Ovary (tissue), 3 donors: ENCODE data around the gene ISLR2.

ENCODE experiments used
- CTCF ChIP-seq, 3 donors: fragments of 450-650 bp in 2 of 3; fragments of 200-600 bp in 1 of 3; IDR thresholded peaks; one replicate each; pipeline versions ENCODE4 v1.5.1 to v1.8.0; 2016 to 2022; ENCODE audit warnings: antibody characterized with exemption in 3 of 3, mild to moderate bottlenecking in 1 of 3
- EP300 ChIP-seq: sonication (generic); formaldehyde crosslinking; IDR thresholded peaks from one replicate; pipeline ENCODE4 v1.6.1; 2017; ENCODE audit warnings: antibody characterized with exemption
- POLR2A ChIP-seq: fragments of 450-650 bp; IDR thresholded peaks from one replicate; pipeline ENCODE4 v1.6.1; 2017; ENCODE audit warnings: antibody characterized with exemption, mild to moderate bottlenecking, moderate library complexity
- donor health status: DM: no; HTN: no; CAD: no.

DNA sequence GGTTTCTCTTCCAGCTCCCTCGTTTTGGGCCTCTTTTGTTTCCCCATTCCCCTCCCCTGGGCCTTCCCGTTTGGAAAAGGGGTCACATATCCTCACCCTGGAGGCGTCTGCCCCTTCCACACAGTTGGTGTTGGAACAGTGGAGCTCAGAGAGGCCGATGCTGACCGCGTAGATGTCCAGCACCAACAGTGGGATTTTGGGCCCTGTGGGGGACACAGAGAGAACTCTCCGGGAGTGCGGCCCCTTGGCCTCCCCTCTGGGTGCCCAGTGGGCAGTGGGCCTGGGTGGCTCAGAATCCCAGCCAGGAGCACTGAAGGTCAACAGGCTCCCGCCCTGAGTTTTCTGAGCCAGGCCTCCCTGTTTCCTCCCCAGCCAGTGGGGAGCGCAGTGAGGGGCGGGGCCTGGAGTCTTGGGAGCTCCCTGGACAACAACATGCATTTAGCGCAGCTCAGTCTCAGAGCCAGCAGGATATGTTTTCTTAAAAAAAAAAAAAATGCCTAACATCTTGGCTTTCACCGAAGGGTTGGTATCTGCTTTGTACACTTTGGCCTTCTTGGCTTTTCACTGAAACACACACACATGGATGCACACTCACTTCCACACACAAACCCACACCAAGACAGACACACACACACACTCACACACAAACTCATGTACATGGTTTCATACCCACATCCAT is 42.5 kb downstream of the ISLR2 start:
- TF ChIP-seq CTCF (IDR thresholded peaks at IDR 0.05) (no peak), POLR2A (no peak), EP300 (no peak)
